GM13976 (cell line): ENCODE measurements around the gene MORN3.

Experiments
- DNase-seq: peaks from one replicate; pipeline ENCODE4 v3.0.0; 2012; ENCODE audit warnings: low spot score
- CTCF ChIP-seq: IDR thresholded peaks from 2 replicates; pipeline ENCODE4 v1.5.1; 2012; ENCODE audit warnings: borderline replicate concordance, mild to moderate bottlenecking; ENCODE audit not compliant: insufficient read depth; ENCODE audit errors: extremely low read depth, missing control alignments, control extremely low read depth
- in situ Hi-C: fragments of 300-500 bp; cut with MboI; formaldehyde crosslinking; loops from one replicate; pipeline ENCODE4 v1.12.0; 2022; ENCODE audit warnings: low sequenced_read_pairs, mixed read lengths, inconsistent platforms; ENCODE audit not compliant: unreplicated experiment

The MORN3 gene

GRCh38 chr12:121602766-121603165, 66.7 kb downstream of the MORN3 start:
- in situ Hi-C loops = no loop called here
- DNase-seq = no peak
- no peak for TF ChIP-seq CTCF

GRCh38 chr12:121600702-121601336, 68.6 kb downstream of the MORN3 start:
- no peak for DNase-seq
- in situ Hi-C loops = no loop called here
- no peak for TF ChIP-seq CTCF
